Muscle of arm (tissue), 12 donors: ENCODE data around the gene SUMO3. TPM values are rescaled to one million over a fixed set of nuclear protein-coding genes. Genes with fewer than 3 reads are reported as not detected.

Experiments
- DNase-seq: peaks from one replicate; pipeline ENCODE4 v3.0.0-alpha.2; 2013
- polyA plus RNA-seq, 12 donors: library from polyadenylated mRNA; unstranded; fragments of 120-200 nt; gene quantifications; one replicate each; pipeline ENCODE4 v1.2.1, GENCODE V29; 2013; ENCODE audit not compliant: insufficient read length in 12 of 12

The SUMO3 gene
- polyA plus RNA-seq, 12 donors, result 60.7 to 88.3 (median 66.5) TPM; not detected in 1

- no peak for DNase-seq
Measured at GRCh38 chr21:44849616-44850130, 31.8 kb upstream of the SUMO3 start.

DNA sequence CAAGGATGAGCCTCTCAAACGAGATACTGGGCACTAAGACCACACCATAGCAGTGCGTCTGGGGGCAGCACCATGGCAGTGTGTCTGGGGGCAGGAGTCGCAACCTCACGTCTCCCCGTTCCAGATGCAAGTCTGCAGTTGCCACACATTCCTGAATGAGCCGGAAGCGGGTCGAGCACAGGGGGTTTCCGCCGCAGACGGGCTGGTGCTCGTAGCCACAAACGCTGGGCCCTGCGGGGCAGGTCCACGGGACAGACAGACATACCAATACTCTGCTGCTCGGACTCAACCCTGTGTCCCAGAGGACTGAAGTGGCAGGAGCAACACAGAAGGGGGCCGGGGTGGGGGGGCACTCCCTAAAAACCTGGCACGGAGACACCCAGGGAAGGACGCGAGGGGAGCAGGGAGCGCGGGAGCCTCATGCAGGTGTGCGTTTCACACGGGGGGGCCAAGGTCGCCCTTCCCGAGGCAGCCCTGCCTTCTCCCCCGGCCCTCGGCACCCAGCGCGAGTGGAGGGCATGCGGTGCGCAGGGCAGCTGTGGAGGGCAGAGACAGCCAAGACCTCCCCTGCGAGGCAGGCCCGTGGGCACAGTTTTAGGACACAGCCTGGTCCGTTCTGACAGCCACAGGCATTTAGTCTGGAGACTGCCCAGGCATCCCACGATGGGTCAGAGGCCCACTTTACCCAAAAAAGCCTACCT, 31.1 kb upstream of the SUMO3 start:
- DNase-seq, result no peak

GRCh38 chr21:44847261-44848056, 29.6 kb upstream of the SUMO3 start:
- no peak for DNase-seq

GRCh38 chr21:44846485-44847260, 28.8 kb upstream of the SUMO3 start:
- DNase-seq, result peak; percentile 34

DNA sequence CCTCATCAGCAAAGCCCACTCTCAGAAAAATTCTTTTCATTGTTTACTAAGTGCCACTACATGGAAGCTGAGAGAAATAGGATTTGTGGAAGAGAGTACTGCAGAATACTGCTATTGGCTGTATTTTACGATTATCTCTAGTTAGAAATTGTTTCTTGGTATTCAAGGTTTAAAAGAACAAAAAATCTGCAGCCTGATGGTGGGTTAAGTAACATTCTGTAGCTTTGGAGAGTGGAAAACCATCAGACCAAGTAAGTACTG, 28.3 kb upstream of the SUMO3 start:
- no peak for DNase-seq

DNA sequence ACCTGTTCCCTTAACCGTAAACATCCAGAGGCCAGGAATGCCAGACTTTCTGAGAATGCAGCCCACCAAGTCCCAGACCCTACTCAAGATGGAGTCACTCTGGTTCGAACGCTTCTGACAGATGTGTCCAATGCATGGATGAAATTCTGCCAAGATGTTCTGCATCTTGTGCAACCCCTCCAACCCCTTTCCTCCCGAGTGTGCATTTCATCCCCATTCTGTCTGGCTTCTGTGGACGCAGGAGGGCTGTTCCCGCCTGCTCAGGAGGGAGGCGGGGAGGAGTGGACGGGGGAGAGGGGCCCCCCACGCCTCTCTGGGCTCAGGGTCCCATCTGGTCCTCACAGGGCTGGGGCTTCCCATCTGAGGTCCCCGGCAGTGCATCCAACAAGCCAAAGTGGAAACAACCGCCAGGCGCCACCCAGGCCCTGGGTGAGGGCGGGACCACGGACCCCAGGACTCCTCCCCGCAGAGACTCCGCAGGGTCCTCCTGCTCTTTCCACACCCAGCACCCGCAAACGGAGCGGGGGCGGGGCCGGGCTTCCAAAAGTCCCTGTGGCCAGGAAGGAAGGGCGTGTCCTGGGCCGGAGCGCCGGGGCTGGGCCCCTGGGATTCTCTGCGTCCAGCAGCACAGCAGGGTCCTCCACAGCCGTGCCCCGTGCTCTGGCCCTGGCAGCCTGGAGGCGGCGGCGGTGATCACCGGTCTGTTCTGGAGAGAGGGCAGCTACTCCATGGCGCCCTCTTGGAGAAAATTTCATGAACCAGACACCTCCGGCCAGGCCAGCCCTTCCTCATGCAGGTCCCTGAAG, 27.8 kb upstream of the SUMO3 start:
- DNase-seq, result peak; percentile 41

- no peak for DNase-seq
Measured at GRCh38 chr21:44844256-44844655, 26.4 kb upstream of the SUMO3 start.

DNA sequence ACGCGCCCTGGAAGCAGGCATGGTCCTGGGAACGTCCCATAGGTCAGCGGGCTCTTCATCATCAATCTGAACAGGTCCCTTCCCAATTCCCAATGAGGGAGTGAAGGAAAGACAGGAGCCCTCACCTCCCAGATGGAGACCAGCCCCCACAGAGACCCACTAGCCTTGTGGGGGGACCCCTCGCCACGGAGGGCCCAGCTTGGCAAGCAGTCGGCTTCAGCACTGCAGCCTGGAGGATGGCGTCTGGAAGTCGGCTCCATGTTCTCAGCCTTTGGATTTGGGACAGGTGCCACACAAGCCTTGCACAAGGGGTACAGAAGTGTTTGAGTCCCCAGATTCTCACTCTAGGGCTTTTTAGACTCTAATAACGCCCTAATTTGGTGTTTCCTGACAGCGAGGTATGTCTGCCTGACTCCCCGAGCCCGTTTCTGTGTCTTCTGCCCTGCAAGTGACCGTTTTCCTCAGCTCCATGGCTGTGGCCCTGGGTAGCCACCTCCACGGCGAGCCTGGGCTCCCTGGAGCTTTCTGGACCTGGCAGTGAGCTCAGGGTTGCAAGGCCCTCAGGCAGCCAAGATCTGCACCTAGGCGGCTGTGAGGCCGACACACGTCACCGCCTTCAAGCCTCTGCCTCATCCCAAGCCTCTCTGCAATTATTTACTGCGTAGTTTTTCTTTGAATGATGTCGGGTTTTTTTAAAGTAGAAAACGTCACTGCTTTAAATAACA, 25.0 kb upstream of the SUMO3 start:
- DNase-seq, result no peak

- no peak for DNase-seq
Measured at GRCh38 chr21:44842087-44842486, 24.2 kb upstream of the SUMO3 start.

DNA sequence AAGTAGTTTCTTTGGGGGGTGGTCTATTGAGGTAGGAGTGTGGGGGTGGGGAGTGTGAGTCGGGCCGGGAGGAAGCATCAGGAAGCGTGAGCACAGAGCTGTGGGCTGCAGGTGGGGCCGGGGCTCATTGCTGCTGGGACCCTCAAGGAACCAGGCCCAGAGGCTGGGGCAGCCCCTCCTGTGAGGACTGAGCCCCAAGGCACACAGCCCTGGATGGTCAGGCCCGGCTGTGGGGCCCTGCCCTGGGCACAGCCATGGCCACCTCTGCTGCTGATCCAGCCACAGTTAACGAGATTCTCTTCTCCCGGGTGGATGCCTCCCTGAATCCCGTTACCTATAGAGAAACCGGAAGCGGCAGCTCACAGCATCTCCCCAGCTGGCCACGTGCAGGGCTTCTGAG, 22.9 kb upstream of the SUMO3 start:
- no peak for DNase-seq

DNA sequence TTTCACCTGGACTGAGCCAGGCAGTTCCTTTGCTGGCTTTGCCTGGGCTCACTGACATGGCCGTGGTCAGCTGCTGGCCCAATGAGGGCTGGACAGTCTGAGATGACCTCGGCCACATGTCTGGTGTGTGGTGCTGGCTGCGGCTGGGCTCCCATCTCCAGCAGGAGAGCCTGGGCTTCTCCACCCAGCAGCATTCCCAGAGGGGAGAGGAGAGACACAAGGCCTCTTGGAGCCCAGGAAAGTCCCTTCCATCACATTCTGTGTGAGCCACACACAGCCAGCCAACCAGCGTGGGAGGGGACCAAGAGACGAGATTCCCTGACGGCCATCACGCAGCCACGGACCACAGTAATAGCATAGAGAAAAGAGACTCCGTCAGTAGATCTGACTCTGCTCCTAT, 21.1 kb upstream of the SUMO3 start:
- no peak for DNase-seq

DNA sequence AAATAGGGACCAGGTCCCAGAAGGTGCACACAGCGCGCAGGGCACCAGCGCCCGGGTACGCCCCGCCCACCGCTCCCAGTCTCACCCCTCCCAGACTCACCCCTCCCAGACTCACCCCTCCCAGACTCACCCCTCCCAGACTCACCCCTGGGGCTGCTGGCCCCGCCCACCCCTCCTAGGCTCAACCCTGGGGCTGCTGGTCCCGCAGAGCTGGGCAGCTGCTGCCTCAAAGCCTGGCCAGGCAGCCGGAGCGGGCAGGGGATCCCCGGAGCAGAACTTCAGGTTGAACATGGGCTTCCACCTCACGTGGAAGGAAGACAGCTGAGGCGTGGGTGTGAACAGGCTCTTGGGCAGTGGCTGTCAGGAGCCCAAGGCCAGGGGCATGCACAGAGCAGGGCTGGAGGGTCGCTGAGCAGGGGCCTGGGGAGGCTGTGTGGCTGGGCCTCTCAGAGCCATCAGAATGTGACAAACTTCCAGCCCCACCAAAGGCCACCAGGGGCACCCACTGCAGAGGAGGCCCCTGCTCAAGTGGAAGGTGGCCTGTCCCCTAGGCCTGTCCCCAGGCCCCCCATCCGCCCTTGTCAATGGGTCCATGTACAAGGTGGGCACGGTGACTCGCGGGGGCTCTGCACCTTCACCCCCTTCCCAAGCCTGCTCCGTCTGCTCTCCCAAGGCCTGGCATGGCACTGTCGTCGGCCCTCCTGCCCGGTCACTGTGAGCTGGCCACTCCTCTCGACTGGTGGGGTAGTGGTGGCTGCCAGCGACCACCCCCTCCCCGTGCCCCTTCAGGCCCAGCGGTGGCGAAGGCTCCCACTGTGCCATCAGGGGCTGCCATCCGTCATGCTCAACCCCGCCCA, 20.4 kb upstream of the SUMO3 start:
- DNase-seq, result no peak

DNA sequence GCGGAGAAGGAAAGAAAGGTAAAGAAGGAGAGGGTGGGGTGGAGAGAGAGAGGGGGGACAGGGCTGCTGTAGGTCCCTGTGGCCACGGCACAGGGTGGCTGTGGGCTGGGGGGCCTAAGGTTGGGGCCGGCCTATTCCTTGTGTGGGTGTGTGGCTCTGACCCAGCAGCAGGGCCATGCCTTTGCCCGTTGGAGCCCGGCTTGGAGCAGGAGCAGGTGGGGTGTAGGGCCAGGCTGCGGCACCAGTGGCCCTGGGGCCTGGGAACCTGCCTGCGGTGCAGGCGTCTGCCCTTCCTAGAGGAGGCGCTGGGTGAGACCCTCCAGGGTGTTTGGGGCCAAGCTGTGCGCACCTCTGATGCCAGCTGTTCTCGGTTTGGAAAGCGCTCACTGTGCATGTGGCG, 19.7 kb upstream of the SUMO3 start:
- no peak for DNase-seq

DNA sequence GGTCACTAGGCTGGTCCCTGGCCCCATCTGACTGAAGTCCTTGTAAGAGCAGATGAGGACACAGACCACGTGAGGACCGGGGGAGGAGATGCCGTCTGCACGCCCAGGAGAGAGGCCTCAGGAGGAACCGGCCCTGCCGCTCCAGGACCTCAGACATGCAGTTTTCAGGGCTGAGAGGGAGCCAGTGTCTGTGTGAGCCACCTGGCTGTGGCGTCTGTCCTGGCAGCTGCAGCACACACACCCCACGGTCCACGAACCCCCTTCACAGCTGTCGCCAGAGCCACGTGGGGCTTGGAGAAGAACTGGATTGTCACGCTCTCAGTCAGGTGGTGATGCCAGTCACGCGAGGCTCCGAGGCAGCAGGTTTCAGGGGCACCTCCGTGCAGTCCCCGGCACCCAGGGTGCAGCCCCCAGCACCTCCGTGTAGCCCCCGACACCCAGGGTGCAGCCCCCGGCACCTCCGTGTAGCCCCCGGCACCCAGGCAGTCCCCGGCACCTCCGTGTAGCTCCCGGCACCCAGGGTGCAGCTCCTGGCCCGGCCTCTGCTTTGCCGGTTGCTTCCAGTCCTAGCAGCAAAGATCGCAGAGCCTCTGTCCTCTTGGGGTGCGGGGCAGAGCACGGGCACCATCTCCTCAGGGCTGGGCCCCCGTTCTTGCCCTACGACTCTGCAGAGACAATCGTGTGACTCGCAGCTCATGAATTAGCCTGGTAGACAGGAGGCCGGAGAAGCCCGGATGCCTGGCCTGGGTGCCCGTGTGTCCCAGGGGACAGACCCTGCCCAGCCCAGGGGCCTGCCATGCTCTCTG, 19.0 kb upstream of the SUMO3 start:
- DNase-seq, result no peak

GRCh38 chr21:44836349-44836665, 18.4 kb upstream of the SUMO3 start:
- DNase-seq, result no peak

DNA sequence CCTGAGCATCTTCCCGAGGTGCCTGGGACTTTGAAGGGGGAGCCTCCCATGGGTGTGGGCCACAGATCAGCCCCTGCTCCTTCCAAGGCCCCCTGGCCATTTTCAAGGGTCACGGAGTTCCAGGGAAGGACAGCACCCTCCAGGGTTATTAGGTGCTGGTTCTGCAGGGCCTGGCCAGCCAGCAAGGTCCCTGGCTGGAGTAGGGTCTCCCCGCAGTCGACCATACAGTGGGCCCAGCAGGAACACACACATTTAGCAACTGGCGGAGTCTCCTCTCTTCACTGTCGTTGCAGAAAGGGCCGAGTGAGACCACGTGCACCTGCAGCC, 17.7 kb upstream of the SUMO3 start:
- no peak for DNase-seq

- no peak for DNase-seq
Measured at GRCh38 chr21:44834951-44835646, 17.2 kb upstream of the SUMO3 start.

GRCh38 chr21:44834231-44834950, 16.5 kb upstream of the SUMO3 start:
- DNase-seq, result no peak
